ENCODE measurements around the gene KCNQ4.

- TF ChIP-seq EZH2 (IDR thresholded peaks at IDR 0.05; ENCODE audit: low read depth) (no peak), CTCF (conservative IDR thresholded peaks at IDR 0.05) (no peak)
Observed at GRCh38 chr1:40802078-40802741, 18.6 kb downstream of the KCNQ4 start.

Measured in PC-9 (cell line).